Retinal pigment epithelial cell (primary cell): Measurements from ENCODE around the gene SMR3B.

Experiments used
- DNase-seq: peaks from one replicate; pipeline ENCODE4 v3.0.0-alpha.2; 2010; ENCODE audit warnings: low read depth
- H3K4me3 ChIP-seq: 2 replicates; pipeline ENCODE4 v1.5.1; 2011; ENCODE audit warnings: mild to moderate bottlenecking, low read length, control low read depth, moderate library complexity
- TF ChIP-seq, protein P1 (sequence below): conservative IDR thresholded peaks from 2 replicates; pipeline ENCODE4 v1.5.1; 2011; ENCODE audit warnings: low read depth, low read length, control low read depth, inconsistent platforms

The SMR3B gene

DNA sequence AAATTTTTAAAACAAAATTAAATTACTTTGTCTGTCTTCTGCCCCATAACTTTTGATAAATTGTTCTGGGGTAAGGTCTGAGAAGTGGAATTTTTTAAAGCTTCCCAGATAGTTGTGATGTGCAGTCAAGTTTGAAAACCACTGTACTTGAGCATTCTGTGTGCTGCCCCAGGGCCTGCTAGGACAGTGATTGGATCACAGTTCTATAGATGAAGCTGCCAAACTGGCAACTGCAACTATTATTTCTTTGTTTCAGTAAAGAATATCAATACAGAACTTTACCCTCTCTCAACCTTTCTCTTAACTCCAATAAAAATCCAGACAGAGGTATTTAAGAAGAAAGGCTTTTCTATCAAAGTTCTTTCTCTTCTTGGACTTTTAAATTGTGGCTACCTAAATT lies 14.6 kb downstream of the SMR3B start, which contains the start of gene OPRPN:
Gene OPRPN (plus strand): TSS at position 361 of the 400 bp plus-strand sequence. CDS start 1,346 bp downstream, outside the sequence.
- TF ChIP-seq, protein P1, sequence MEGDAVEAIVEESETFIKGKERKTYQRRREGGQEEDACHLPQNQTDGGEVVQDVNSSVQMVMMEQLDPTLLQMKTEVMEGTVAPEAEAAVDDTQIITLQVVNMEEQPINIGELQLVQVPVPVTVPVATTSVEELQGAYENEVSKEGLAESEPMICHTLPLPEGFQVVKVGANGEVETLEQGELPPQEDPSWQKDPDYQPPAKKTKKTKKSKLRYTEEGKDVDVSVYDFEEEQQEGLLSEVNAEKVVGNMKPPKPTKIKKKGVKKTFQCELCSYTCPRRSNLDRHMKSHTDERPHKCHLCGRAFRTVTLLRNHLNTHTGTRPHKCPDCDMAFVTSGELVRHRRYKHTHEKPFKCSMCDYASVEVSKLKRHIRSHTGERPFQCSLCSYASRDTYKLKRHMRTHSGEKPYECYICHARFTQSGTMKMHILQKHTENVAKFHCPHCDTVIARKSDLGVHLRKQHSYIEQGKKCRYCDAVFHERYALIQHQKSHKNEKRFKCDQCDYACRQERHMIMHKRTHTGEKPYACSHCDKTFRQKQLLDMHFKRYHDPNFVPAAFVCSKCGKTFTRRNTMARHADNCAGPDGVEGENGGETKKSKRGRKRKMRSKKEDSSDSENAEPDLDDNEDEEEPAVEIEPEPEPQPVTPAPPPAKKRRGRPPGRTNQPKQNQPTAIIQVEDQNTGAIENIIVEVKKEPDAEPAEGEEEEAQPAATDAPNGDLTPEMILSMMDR = no peak
- no peak within 1 kb of the TSS for H3K4me3 ChIP-seq

DNA sequence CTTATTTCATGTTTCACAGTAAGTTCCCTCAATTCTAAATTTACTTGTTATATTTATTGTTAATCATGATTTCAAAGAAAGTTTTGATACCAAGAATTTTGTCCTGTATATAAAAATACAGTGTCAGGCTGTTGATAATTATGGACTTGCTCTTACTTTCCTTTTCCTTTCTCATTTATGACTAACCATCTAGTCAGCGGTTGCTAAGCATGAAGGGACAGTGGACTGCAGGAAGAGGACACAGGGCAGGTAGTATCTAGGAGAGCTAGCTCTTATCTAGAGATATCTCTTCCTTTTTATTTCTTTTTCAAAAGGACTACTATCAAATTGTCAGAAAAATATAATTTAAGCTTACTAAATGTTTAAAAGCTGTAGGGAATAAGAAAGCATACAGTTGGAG lies 16.4 kb downstream of the SMR3B start:
- TF ChIP-seq, protein P1 = no peak
- no peak for DNase-seq
- H3K4me3 ChIP-seq = no peak overlapping the region

More for the DNA sequence above, 14.6 kb downstream of the SMR3B start, which contains the start of gene OPRPN:
- no peak for DNase-seq

DNA sequence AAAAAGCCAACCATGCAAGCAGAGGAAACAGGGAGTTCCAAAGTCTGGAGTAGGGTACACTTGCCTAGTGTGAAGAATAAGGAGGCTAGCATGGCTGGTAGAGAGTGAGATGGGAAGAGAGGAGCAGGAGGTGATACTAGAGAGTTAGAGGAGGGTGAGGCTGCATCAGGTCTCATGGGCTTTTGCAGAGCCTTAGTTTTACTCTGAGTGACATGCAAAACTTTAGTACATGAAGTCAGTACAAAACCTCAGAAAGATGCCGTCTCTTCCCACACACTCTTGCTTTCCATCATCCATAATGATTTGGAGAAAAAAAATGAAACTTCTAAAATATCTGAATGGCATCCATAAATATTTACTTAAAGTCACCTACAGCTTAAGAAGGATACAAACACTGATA lies 19.8 kb downstream of the SMR3B start:
- no peak for DNase-seq
- H3K4me3 ChIP-seq = no peak overlapping the region
- TF ChIP-seq, protein P1 = no peak

DNA sequence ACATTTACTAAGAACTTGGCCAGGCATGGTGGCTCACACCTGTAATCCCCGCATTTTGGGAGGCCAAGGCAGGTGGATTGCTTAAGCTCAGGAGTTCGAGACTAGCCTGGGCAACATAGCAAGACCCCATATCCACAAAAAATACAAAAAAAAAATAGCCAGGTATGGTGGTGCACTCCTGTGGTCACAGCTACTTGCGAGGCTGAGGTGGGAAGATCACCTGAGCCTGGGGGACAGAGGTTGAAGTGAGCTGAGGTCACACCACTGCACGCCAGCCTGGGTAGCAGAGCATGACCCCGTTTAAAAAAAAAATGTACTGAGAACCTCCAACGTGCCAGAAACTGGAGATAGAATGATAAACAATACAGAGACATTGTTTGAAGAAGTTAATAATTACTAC lies 22.8 kb downstream of the SMR3B start:
- DNase-seq = no peak
- TF ChIP-seq, protein P1 = no peak
- H3K4me3 ChIP-seq = no peak overlapping the region

DNA sequence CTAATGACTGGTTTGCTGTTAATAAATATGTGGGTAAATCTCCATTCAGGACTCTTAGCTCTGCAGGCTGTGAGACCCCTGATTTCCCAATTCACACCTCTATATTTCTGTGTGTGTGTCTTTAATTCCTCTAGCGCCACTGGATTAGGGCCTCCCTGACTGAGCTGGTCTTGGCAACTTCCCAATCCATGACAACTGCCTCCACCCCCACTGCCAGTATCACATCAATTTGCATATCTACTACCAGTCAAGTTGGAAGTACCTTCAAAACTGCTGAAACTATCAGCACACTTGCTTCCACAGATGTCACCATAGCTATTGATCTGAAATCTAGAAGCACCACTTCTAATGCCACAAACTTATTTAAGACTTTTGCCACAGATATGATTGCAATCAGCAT lies 42.4 kb downstream of the SMR3B start:
- DNase-seq = peak; percentile 4
- TF ChIP-seq, protein P1 = no peak
- H3K4me3 ChIP-seq = no peak overlapping the region

DNA sequence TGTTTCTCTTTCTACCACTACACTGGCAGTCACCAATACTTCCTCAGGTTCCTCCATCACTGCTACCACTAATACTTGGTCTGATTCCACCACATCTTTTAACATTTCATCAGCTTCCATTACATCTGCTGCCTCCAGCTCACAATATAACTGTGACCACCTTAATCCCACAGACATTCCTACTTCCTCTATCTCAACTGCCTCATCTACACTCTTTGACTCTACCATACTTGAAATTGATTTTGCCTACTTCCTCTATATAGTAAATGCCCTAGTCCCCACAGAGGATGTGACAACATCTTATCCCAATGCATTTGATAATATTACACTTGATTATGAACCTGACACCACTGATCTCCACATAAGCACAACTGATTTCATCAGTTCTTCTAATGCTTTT lies 43.9 kb downstream of the SMR3B start:
- no peak overlapping the region for H3K4me3 ChIP-seq
- TF ChIP-seq, protein P1 = no peak
- DNase-seq = no peak

DNA sequence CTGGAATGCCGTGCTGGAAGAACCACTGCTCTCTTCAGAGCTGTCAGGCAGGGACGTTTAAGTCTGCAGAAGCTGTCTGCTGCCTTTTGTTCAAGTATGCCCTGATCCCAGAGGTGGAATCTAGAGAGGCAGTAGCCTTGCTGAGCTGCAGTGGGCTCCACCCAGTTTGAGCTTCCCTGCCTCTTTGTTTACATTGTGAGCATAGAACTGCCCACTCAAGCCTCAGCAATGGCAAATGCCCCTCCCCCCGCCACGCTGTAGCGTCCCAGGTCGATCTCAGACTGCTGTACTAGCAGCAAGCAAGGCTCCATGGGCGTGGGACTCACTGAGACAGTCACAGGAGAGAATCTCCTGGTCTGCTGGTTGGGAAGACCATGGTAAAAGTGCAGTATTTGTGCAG lies 54.3 kb downstream of the SMR3B start:
- no peak overlapping the region for H3K4me3 ChIP-seq
- DNase-seq = no peak
- TF ChIP-seq, protein P1 = no peak
